PC-3 (cell line): Measurements from ENCODE around the gene ZDHHC8. TPM values are rescaled to one million over a fixed set of nuclear protein-coding genes. Genes with fewer than 3 reads are reported as not detected.

Experiments used
- ATAC-seq: fragments of 200-7000 bp; cut with Tn5 transposase; 2 replicates; pipeline ENCODE4 v1.9.1; 2020; ENCODE audit warnings: mild to moderate bottlenecking, moderate library complexity
- BruUV-seq: library from RNA; stranded (reverse); fragments of 400-500 nt; replicated peaks from 2 replicates; lab custom pipeline; 2021; lab: Mats Ljungman, UMichigan
- CTCF ChIA-PET: fragments of 300-600 bp; sonication (Branson Sonifier 250); formaldehyde crosslinking; loops from one replicate; lab custom pipeline; 2022; ENCODE audit warnings: antibody characterized with exemption; lab: Charles Lee
- POLR2A ChIA-PET: fragments of 300-600 bp; sonication (Branson Sonifier 250); formaldehyde crosslinking; loops from one replicate; lab custom pipeline; 2022; ENCODE audit warnings: antibody characterized with exemption; ENCODE audit not compliant: unreplicated experiment; lab: Charles Lee
- DNase-seq: peaks from one replicate; pipeline ENCODE4 v3.0.0-alpha.2; 2015
- H2AFZ ChIP-seq: fragments of 300-600 bp; sonication (generic); 2 replicates; pipeline ENCODE4 v1.6.0; 2016; ENCODE audit warnings: antibody characterized with exemption, low read length
- H3F3A ChIP-seq: fragments of 300-600 bp; sonication (generic); one replicate; pipeline ENCODE4 v1.6.0; 2017; ENCODE audit warnings: antibody characterized with exemption, low read length, control low read depth, mild to moderate bottlenecking; ENCODE audit not compliant: unreplicated experiment
- H3K27ac ChIP-seq: fragments of 300-600 bp; sonication (generic); 2 replicates; pipeline ENCODE4 v1.5.1; 2016; ENCODE audit warnings: mild to moderate bottlenecking, low read length
- H3K27me3 ChIP-seq: fragments of 300-600 bp; sonication (generic); 2 replicates; pipeline ENCODE4 v1.6.1; 2016; ENCODE audit warnings: low read length, mixed read lengths
- H3K36me3 ChIP-seq: fragments of 300-600 bp; sonication (generic); 2 replicates; pipeline ENCODE4 v1.6.1; 2016; ENCODE audit warnings: low read depth, mixed run types, low read length, mixed read lengths
- H3K4me1 ChIP-seq: fragments of 300-600 bp; sonication (generic); 2 replicates; pipeline ENCODE4 v1.5.1; 2016; ENCODE audit warnings: low read length; ENCODE audit not compliant: insufficient read depth
- H3K4me2 ChIP-seq: fragments of 300-600 bp; sonication (generic); 2 replicates; pipeline ENCODE4 v1.6.0; 2016; ENCODE audit warnings: low read length
- H3K4me3 ChIP-seq: fragments of 300-600 bp; sonication (generic); 2 replicates; pipeline ENCODE4 v1.5.1; 2016; ENCODE audit warnings: mild to moderate bottlenecking, low read length, mixed read lengths
- H3K79me2 ChIP-seq: fragments of 300-600 bp; sonication (generic); 2 replicates; pipeline ENCODE4 v1.6.1; 2017; ENCODE audit warnings: low read length, mixed read lengths
- H3K9ac ChIP-seq: fragments of 300-600 bp; sonication (generic); 2 replicates; pipeline ENCODE4 v1.6.0; 2016; ENCODE audit warnings: mild to moderate bottlenecking, low read length
- H3K9me2 ChIP-seq: fragments of 300-600 bp; sonication (generic); replicated peaks from 2 replicates; pipeline ENCODE4 v1.6.1; 2016; ENCODE audit warnings: mixed run types, low read length, mixed read lengths
- H3K9me3 ChIP-seq: fragments of 300-600 bp; sonication (generic); 2 replicates; pipeline ENCODE4 v1.6.1; 2016; ENCODE audit warnings: low read length, mixed read lengths
- H4K20me1 ChIP-seq: fragments of 300-600 bp; sonication (generic); 2 replicates; pipeline ENCODE4 v1.6.1; 2016; ENCODE audit warnings: low read length, mixed read lengths
- EZH2 ChIP-seq: fragments of 300-600 bp; sonication (generic); IDR thresholded peaks from one replicate; pipeline ENCODE4 v1.6.1; 2017; ENCODE audit warnings: antibody characterized with exemption, mild to moderate bottlenecking, low read length; ENCODE audit not compliant: unreplicated experiment
- EZH2phosphoT487 ChIP-seq: fragments of 300-600 bp; sonication (generic); IDR thresholded peaks from 2 replicates; pipeline ENCODE4 v1.6.1; 2018; ENCODE audit warnings: mild to moderate bottlenecking, antibody characterized with exemption, low read length, borderline replicate concordance
- intact Hi-C: fragments of 100-400 bp; cut with micrococcal nuclease; formaldehyde crosslinking; loops from 2 replicates; pipeline ENCODE4 v1.9.0; 2023
- total RNA-seq: library from RNA; depleted of rRNA; stranded (reverse); fragments of >200 nt; gene quantifications from 2 replicates; pipeline ENCODE4 v1.2.3, GENCODE V29; 2014
- TF ChIP-seq, protein P1 (sequence below): fragments of 300-600 bp; sonication (generic); conservative IDR thresholded peaks from 2 replicates; pipeline ENCODE4 v1.5.1; 2017; ENCODE audit warnings: antibody characterized with exemption, low read depth, mild to moderate bottlenecking, low read length

ZDHHC8 gene
- total RNA-seq, 1 experiment from 2014 or later: 24.6 TPM

DNA sequence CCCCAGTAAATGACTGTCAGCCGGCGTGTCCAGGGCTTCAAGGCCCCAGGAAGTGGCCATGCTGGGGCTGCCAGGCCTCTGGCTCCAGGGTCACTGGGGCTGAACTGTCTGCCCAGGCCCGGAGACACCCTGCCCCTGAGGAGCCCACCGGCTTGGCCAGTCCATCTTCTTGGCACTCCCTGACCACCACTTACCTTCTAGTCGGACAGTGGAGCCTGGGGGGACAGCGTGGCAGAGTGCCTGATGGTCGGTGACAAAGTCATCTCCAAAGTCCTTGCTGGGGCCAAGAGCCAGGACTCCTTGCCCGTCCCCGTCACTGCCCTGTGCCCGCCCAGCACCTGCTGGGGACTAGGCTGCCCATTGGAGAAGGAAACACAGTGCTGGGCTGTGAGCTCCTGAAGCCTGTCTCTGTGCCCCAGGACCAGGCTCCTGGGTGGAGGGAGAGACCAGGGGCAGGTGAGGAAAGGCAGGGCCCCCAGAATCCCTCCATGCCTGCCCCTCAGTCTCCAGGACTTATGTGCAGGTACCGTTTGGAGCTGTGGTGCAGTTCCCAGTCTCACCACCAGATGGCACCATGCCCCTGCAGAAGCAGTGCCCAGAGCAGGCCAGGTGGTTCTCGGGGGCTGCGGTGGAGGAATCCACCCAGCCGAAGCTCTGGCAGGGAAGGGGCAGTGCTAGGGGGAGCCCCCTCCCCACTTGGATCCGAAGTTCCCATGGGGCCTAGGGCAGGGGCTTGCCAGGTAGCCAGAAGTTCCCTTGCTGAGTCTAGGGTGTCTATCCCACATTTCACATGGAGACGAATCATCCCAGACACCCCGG lies 25.2 kb downstream of the ZDHHC8 start:
- Histone ChIP-seq H3K4me2 (no peak overlapping the region), H3F3A (no peaks in the 10 kb centered on the region), H3K36me3 (no peaks in the 10 kb centered on the region; the same call in 1 of the 2 replicates), H3K9me3 (no peaks in the 10 kb centered on the region), H2AFZ (no peak overlapping the region), H3K9me2 (no peaks in the 10 kb centered on the region), H3K79me2 (no peaks in the 10 kb centered on the region), H3K27ac (no peak overlapping the region), H3K9ac (no peak overlapping the region), H4K20me1 (no peaks in the 10 kb centered on the region), H3K4me1 (no peaks in the 10 kb centered on the region), H3K27me3 (no peaks in the 10 kb centered on the region), H3K4me3 (no peak overlapping the region)
- ChIA-PET CTCF (interaction anchor here (0.6 kb wide), 1 partner anchor 262 kb away, joined by 10 read pairs; no protein-coding TSS in a partner anchor), POLR2A (no interaction called here)
- BruUV-seq: no TSS peak
- DNase-seq: peak; percentile 82
- peak; percentile 90 for ATAC-seq
- intact Hi-C loops: no loop called here
- TF ChIP-seq, protein P1, sequence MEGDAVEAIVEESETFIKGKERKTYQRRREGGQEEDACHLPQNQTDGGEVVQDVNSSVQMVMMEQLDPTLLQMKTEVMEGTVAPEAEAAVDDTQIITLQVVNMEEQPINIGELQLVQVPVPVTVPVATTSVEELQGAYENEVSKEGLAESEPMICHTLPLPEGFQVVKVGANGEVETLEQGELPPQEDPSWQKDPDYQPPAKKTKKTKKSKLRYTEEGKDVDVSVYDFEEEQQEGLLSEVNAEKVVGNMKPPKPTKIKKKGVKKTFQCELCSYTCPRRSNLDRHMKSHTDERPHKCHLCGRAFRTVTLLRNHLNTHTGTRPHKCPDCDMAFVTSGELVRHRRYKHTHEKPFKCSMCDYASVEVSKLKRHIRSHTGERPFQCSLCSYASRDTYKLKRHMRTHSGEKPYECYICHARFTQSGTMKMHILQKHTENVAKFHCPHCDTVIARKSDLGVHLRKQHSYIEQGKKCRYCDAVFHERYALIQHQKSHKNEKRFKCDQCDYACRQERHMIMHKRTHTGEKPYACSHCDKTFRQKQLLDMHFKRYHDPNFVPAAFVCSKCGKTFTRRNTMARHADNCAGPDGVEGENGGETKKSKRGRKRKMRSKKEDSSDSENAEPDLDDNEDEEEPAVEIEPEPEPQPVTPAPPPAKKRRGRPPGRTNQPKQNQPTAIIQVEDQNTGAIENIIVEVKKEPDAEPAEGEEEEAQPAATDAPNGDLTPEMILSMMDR: peak; percentile 77
- TF ChIP-seq EZH2phosphoT487: no peak

DNA sequence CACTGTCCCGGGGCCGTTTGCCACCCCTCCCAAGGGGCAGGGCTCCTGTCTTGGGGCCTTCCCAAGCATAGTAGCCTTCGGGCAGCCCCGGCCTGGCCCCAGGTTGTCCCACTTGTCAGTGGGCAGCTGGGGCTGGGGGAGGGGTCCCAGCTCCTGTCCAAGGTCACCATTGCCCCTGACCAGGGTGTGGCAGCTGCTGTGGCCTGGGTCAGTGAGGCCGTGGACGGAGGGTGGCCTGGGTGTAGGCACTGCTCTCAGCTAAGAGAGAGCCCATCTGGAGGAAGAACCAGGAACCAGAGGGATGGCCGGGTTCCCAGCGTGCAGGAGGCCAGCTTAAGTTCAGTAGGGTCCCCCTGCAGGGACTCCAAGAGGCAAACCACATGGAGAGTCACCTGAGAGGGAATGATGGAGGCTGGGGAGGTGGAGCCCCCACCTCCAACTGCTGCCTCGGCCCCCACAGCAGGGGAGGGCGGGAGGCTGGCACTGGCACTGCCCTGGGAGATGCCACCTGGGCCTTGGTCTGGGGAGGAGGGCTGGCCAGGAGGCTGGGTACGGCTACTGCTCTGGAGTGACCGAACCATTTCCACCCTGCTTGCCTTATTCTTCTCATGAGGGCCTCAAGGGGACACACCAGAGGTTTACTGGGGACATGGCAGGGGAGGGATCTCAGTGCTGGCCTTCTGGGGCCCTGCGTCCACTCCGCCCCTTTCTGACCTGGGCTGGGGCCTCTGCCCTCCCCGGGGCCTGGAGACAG lies 26.0 kb downstream of the ZDHHC8 start:
- H3F3A ChIP-seq: no peaks in the 10 kb centered on the region
- ATAC-seq: no peak
- H3K9me2 ChIP-seq: no peaks in the 10 kb centered on the region
- no peak overlapping the region for H3K4me3 ChIP-seq
- no peak for DNase-seq
- no TSS peak for BruUV-seq
- no peak overlapping the region for H3K27ac ChIP-seq
- H3K79me2 ChIP-seq: no peaks in the 10 kb centered on the region
- no peaks in the 10 kb centered on the region; the same call in 1 of the 2 replicates for H3K36me3 ChIP-seq
- no peaks in the 10 kb centered on the region for H3K9me3 ChIP-seq
- H2AFZ ChIP-seq: no peak overlapping the region
- H4K20me1 ChIP-seq: no peaks in the 10 kb centered on the region
- ChIA-PET POLR2A (no interaction called here), CTCF (interaction anchor here (0.6 kb wide), 1 partner anchor 261 kb away, joined by 10 read pairs; no protein-coding TSS in a partner anchor)
- intact Hi-C loops: no loop called here
- H3K4me1 ChIP-seq: no peaks in the 10 kb centered on the region
- no peaks in the 10 kb centered on the region for H3K27me3 ChIP-seq
- H3K4me2 ChIP-seq: no peak overlapping the region
- no peak overlapping the region for H3K9ac ChIP-seq
- TF ChIP-seq EZH2phosphoT487 (no peak), EZH2 (no peak)
- TF ChIP-seq, protein P1: no peak
